Measurements from ENCODE around the gene ASCC3. TPM values are rescaled to one million over a fixed set of nuclear protein-coding genes. Genes with fewer than 3 reads are reported as not detected.

The ASCC3 gene
- total RNA-seq, 2 donors from 2014 or later, result 35.7 to 56.2 TPM

DNA sequence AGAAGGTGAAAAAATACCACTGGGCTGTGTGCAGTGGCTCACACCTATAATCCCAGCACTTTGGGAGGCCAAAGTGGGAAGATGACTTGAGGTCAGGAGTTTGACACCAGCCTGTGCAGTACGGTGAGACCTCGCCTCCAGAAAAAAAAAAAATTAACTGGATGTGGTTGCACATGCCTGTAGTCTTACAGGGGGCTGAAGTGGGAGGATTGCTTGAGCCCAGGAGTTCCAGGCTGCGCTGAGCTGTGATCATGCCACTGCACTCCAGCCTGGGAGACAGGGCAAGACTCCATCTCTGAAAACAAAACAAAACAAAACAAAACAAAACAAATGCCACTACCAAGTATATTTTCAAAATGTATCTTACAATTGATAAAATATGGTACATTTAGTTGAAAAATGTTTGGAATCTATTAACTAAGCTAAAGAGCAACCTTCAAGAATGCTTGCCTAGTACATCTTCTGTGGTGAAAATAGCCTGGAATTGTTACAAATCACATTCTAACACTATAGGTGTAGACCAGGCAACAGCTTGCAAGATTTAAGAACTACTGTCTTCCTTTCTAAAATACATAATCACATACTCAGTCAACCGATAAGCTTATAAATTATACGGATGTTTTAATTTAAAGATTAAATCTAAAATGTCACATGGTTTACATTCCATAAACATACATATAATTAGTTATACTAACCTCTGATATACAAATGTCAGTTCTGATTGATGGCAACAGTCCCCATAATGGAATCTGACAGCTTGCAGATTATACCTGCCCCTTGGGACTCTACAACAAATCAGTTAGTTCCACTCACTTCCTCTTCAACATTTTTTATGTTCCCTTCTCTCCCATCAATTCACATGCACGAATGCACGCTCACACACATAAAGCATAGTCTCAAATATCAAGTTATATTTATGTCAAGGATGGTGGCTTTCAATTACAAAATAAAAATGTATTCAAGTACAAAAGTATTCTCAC, 150.8 kb downstream of the ASCC3 start:
- H3K4me1 ChIP-seq (ENCODE audit: control insufficient read depth in 1 of 2, low read depth in 2 of 2), result peaks cover 0 to 13% of the 10 kb centered on the region in 2 donors
- no peak overlapping the region for H3K27ac ChIP-seq
- DNase-seq (ENCODE audit: low spot score) (no peak), ATAC-seq (ENCODE audit: insufficient number of reproducible peaks, low FRiP score, low read depth) (no peak)
- no peak overlapping the region for H3K4me3 ChIP-seq
- H3K27me3 ChIP-seq (replicated peaks; ENCODE audit: insufficient read depth), result no peaks in the 10 kb centered on the region
- TF ChIP-seq, protein P1, sequence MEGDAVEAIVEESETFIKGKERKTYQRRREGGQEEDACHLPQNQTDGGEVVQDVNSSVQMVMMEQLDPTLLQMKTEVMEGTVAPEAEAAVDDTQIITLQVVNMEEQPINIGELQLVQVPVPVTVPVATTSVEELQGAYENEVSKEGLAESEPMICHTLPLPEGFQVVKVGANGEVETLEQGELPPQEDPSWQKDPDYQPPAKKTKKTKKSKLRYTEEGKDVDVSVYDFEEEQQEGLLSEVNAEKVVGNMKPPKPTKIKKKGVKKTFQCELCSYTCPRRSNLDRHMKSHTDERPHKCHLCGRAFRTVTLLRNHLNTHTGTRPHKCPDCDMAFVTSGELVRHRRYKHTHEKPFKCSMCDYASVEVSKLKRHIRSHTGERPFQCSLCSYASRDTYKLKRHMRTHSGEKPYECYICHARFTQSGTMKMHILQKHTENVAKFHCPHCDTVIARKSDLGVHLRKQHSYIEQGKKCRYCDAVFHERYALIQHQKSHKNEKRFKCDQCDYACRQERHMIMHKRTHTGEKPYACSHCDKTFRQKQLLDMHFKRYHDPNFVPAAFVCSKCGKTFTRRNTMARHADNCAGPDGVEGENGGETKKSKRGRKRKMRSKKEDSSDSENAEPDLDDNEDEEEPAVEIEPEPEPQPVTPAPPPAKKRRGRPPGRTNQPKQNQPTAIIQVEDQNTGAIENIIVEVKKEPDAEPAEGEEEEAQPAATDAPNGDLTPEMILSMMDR (IDR thresholded peaks at IDR 0.05), result no peak
- no peaks in the 10 kb centered on the region for H3K36me3 ChIP-seq
- no peaks in the 10 kb centered on the region for H3K9me3 ChIP-seq

DNA sequence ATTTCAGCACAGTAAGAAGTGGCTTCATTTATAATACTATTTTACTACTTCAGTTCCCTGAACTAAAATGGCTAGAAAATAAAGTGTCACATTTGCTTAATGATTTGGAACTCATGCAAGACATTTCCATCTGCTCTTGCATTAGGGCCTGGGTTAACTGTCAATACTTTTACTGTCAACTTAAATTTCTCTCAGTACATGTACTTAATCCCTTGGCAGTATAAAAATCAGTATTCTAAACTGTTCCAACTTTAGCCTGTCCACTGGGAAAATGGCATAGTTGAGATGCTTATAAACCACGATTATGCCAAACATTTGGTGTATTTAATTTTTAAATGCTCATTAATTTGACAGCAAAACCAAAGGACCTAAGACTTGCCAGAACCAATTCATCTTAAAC, 154.5 kb downstream of the ASCC3 start:
- DNase-seq (ENCODE audit: low spot score), result no peak
- ATAC-seq (ENCODE audit: insufficient number of reproducible peaks, low FRiP score, low read depth), result no peak
- H3K4me3 ChIP-seq, result no peak overlapping the region
- peaks cover 4% of the 10 kb centered on the region for H3K36me3 ChIP-seq
- H3K4me1 ChIP-seq (ENCODE audit: control insufficient read depth in 1 of 2, low read depth in 2 of 2), result peaks cover 0 to 13% of the 10 kb centered on the region in 2 donors
- no peaks in the 10 kb centered on the region for H3K27me3 ChIP-seq (replicated peaks; ENCODE audit: insufficient read depth)
- no peaks in the 10 kb centered on the region for H3K9me3 ChIP-seq
- TF ChIP-seq, protein P1 (IDR thresholded peaks at IDR 0.05), result no peak
- H3K27ac ChIP-seq, result no peak overlapping the region

DNA sequence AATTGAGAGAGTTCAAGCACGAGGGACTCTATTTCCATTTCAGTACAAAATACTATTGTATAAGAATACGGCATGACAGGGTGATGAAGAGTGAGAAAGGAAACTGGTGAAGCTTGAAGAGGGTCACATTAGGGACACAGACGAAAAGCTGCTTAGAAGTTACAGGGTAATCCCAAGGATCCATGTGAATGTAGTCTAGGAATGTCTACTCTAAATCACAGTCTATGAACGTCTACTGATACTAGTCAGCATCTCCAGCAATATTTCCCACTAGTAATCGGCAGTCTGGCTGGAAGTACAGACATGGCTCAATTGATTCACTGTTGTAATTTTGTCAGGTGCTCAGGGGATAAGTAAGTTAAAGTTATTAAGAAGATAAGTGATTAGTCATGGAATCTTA, 156.4 kb downstream of the ASCC3 start:
- no peaks in the 10 kb centered on the region for H3K27me3 ChIP-seq (replicated peaks; ENCODE audit: insufficient read depth)
- peaks cover 4% of the 10 kb centered on the region for H3K36me3 ChIP-seq
- no peak overlapping the region for H3K4me3 ChIP-seq
- TF ChIP-seq, protein P1 (IDR thresholded peaks at IDR 0.05), result no peak
- ATAC-seq (ENCODE audit: insufficient number of reproducible peaks, low FRiP score, low read depth) (no peak), DNase-seq (ENCODE audit: low spot score) (no peak)
- no peak overlapping the region for H3K27ac ChIP-seq
- no peaks in the 10 kb centered on the region for H3K9me3 ChIP-seq
- peaks cover 0 to 13% of the 10 kb centered on the region in 2 donors for H3K4me1 ChIP-seq (ENCODE audit: control insufficient read depth in 1 of 2, low read depth in 2 of 2)

DNA sequence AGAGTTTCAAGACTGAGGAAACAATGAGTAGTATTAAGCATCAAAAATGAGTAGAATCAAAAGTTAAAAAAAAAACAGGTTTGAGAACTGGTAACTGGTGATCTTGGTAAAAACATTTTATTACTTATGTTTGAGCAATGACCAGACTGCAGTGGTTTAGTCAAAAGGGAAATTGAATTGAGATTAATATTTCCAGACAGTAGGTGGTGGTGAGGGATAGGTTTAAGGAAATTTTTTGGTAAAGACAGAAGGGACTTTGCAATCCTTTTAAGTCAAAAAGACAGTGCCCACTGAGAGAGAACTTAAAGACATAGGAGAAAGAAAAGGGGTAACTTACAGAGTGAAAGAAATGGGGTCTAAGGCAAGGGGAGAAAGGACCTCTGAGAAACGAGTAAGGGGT, 156.9 kb downstream of the ASCC3 start:
- Histone ChIP-seq H3K4me1 (ENCODE audit: control insufficient read depth in 1 of 2, low read depth in 2 of 2) (peaks cover 0 to 13% of the 10 kb centered on the region in 2 donors), H3K27ac (no peak overlapping the region), H3K27me3 (replicated peaks; ENCODE audit: insufficient read depth) (no peaks in the 10 kb centered on the region), H3K36me3 (peaks cover 4% of the 10 kb centered on the region), H3K9me3 (no peaks in the 10 kb centered on the region), H3K4me3 (no peak overlapping the region)
- DNase-seq (ENCODE audit: low spot score) (no peak), ATAC-seq (ENCODE audit: insufficient number of reproducible peaks, low FRiP score, low read depth) (no peak)
- TF ChIP-seq, protein P1 (IDR thresholded peaks at IDR 0.05), result no peak

DNA sequence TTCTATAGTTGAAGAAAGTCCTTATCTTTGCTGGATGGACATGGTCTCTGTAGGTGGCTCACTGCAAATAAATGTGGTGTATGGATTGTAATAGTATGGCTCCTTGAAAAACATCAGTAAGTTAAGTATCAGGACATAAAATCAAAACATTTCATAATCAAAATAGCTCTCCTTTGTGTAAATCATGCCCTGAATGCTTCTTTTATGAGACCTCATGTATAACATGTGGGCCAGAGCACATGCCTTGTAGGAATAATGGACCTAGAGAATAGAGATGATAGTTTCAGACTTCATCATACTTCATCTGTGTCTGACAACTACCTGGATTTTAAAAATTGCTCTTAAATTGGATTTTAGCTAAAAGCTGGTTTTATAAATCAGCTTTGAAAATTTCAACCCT, 159.9 kb downstream of the ASCC3 start:
- DNase-seq (ENCODE audit: low spot score) (no peak), ATAC-seq (ENCODE audit: insufficient number of reproducible peaks, low FRiP score, low read depth) (no peak)
- Histone ChIP-seq H3K9me3 (no peaks in the 10 kb centered on the region), H3K27me3 (replicated peaks; ENCODE audit: insufficient read depth) (no peaks in the 10 kb centered on the region), H3K27ac (no peak overlapping the region), H3K4me3 (no peak overlapping the region), H3K4me1 (ENCODE audit: control insufficient read depth in 1 of 2, low read depth in 2 of 2) (no peaks in the 10 kb centered on the region), H3K36me3 (peaks cover 4% of the 10 kb centered on the region)
- TF ChIP-seq, protein P1 (IDR thresholded peaks at IDR 0.05), result no peak

All from thoracic aorta (tissue), 2 donors.